Measurements from ENCODE around the gene PSD4. TPM values are rescaled to one million over a fixed set of nuclear protein-coding genes. Genes with fewer than 3 reads are reported as not detected.

Gene PSD4
- total RNA-seq, 3 donors from 2014 or later: 40.8 to 91.3 (median 64.4) TPM

GRCh38 chr2:113162869-113163268 is 10.9 kb upstream of the PSD4 start:
- intact Hi-C loops (cut with DNase I, micrococcal nuclease): no loop called here
- H3K4me3 ChIP-seq: no peak overlapping the region
- ATAC-seq (no peak), DNase-seq (no peak)
- no peaks in the 10 kb centered on the region for H3K36me3 ChIP-seq (ENCODE audit: low read depth)
- peaks cover 38% of the 10 kb centered on the region for H3K4me1 ChIP-seq (ENCODE audit: low read depth)
- H3K9me3 ChIP-seq: no peaks in the 10 kb centered on the region
- no peak for TF ChIP-seq CTCF (IDR thresholded peaks at IDR 0.05)

GRCh38 chr2:113164215-113164929 is 9.4 kb upstream of the PSD4 start:
- TF ChIP-seq CTCF (IDR thresholded peaks at IDR 0.05): no peak
- peaks cover 30% of the 10 kb centered on the region for H3K4me1 ChIP-seq (ENCODE audit: low read depth)
- intact Hi-C loops (cut with DNase I, micrococcal nuclease): no loop called here
- no peaks in the 10 kb centered on the region for H3K36me3 ChIP-seq (ENCODE audit: low read depth)
- ATAC-seq (no peak), DNase-seq (peak in 1 of 3 donors; percentile 29)
- no peak overlapping the region for H3K4me3 ChIP-seq
- no peaks in the 10 kb centered on the region for H3K9me3 ChIP-seq

GRCh38 chr2:113164930-113165585 is 8.7 kb upstream of the PSD4 start:
- no peak overlapping the region for H3K4me3 ChIP-seq
- H3K36me3 ChIP-seq (ENCODE audit: low read depth): no peaks in the 10 kb centered on the region
- TF ChIP-seq CTCF (IDR thresholded peaks at IDR 0.05): no peak
- H3K9me3 ChIP-seq: no peaks in the 10 kb centered on the region
- peak in 2 of 3 donors; percentile 48 to 67 for DNase-seq
- intact Hi-C loops (cut with DNase I, micrococcal nuclease): no loop called here
- peaks cover 30% of the 10 kb centered on the region for H3K4me1 ChIP-seq (ENCODE audit: low read depth)
- ATAC-seq: peak; percentile 67

GRCh38 chr2:113166187-113166645 is 7.6 kb upstream of the PSD4 start:
- DNase-seq: peak in 1 of 3 donors; percentile 0
- intact Hi-C loops (cut with DNase I, micrococcal nuclease): no loop called here

More at GRCh38 chr2:113166187-113166645, 7.6 kb upstream of the PSD4 start:
- no peaks in the 10 kb centered on the region for H3K9me3 ChIP-seq
- H3K36me3 ChIP-seq (ENCODE audit: low read depth): no peaks in the 10 kb centered on the region
- no peak overlapping the region for H3K4me3 ChIP-seq
- H3K4me1 ChIP-seq (ENCODE audit: low read depth): peaks cover 30% of the 10 kb centered on the region
- TF ChIP-seq CTCF (IDR thresholded peaks at IDR 0.05): no peak
- ATAC-seq: no peak
